HG02973 (cell line): ENCODE data around the gene NDUFS7.
"Not testable (repeated sequence)": the region's sequence is repeated elsewhere in the genome, so short reads cannot be mapped to it uniquely, and the experiment has no call there.

Experiments used
- ATAC-seq: cut with Tn5 transposase; IDR thresholded peaks from one replicate; pipeline ENCODE4 v1.9.1; 2021; ENCODE audit warnings: moderate library complexity; ENCODE audit not compliant: unreplicated experiment

NDUFS7 gene

GRCh38 chr19:1431759-1432506 lies 48.2 kb downstream of the NDUFS7 start:
- ATAC-seq = no peak

GRCh38 chr19:1432507-1432887 lies 48.8 kb downstream of the NDUFS7 start:
- no peak for ATAC-seq

DNA sequence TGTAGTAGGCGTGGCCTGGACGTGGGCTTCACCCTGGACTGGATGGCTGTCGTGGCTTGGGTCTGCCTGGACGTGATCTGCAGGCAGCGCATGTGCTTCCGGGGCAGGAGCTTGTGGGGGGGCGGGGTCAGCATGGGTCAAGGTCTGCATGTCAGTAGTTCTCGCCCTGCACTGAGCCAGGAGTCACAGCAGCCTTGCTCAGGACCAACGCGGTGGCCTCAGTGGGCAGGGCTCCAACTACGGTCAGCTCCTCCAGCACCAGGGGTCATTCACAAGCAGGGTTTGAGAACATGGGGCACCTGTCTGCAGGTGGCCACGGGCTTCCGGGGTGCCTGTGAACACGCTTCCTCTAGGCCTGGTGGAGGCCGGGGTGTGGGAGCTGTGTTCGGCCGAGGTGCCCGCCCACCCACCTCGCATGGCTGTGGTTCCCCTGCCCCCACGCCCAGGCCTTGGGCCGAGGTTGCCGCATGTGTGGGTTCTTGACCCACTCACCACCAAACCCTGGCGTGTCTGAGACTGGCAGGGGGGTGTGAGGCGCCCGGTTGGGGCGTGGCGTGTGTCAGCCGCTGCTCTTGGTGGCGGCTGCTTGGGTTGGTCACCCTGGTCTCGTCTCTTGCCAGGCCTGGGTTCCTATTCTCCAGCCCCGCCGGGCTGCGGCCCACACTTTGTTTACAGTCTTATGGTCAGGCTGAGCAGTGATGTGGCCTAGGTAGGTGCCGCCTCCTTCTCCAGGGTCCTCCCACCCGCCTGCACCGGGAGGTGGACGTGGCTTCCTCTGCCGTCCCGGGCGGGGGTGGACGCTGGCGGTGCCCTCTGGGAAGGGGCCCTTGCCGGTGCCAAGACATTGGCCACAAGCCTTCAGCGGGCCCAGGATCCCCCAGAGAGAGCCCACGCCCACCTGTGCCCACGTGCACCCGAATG lies 49.7 kb downstream of the NDUFS7 start:
- no peak for ATAC-seq

GRCh38 chr19:1434040-1434366 lies 50.3 kb downstream of the NDUFS7 start:
- ATAC-seq = no peak

DNA sequence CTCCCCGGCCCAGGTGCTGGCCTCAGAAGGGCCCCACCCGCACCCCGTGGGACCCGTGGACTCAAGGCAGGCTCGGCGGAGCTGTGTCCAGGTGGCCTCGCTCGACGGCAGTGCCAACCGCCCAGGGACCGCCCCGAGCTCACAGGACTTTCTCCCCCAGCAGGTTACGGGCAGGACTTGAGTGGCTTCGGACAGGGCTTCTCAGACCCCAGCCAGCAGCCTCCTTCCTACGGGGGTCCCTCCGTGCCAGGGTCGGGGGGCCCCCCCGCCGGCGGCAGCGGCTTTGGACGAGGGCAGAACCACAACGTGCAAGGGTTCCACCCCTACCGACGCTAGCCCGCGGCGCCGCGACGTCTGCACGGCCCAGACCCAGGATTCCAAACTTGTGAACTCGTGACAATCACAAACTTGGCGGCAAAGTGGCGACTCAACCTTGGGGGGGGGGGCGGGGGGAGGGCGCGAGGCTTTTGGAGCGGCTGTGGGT lies 50.9 kb downstream of the NDUFS7 start:
- ATAC-seq = no peak

GRCh38 chr19:1435378-1435989 lies 51.8 kb downstream of the NDUFS7 start:
- no peak for ATAC-seq

DNA sequence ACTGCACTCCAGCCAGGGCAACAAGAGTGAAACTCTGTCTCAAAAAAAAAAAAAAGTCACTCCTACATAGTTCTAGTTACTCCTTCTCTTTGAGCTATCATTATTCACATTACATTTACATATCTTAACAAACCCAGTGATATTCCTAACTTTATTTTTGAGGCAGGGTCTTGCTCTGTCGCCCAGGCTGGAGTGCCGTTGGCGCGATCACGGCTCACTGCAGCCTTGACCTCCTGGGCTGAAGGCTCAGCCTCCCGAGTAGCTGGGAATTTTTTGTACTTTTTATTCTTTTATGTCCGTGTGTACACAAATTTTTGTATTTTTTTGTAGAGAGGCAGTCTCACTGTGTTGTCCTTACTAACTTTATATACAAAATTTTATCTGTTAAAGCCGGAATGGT lies 53.9 kb downstream of the NDUFS7 start:
- ATAC-seq = no peak

DNA sequence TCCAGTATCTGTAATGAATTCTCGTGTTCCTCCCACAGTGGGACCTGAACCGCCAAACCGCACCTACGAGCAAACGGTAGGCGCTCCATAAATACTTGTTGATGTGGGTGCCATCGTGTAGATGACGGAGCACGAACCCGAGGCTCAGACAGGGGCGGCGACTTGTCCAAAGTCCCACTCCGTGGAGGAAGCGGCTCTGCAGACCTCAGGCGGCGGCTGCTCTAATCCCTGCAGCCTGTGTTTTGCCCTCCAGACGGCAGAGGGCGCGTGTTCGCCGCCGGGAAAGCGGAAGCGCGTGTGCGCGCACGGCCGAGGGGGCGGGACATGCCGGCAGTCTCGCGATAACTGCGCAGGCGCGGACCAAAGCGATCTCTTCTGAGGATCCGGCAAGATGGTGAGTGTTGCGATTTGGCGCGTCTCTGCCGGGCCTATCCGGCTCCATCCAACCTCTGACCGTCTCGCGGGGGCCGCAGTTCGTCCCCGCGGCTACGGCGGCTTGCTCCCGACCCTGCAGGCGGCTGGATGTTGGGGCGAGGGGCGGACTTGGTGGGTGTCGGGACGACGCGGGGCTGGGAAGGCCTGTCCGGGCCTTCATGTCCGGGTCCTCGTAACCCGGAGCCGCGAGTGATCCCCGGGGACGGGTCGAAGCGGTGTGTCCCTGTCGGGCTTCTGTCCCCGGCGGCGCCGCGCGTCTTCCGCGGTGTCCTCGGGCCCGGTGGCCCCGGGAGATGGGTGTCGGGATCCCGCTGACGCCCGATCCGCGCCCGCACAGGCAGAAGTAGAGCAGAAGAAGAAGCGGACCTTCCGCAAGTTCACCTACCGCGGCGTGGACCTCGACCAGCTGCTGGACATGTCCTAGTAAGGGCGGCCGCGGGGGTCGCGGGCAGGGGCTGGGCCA lies 54.6 kb downstream of the NDUFS7 start, which contains the start of gene RPS15:
Gene RPS15, plus strand, starts transcription at position 362 of the 898 bp plus-strand sequence. Its CDS starts 30 bp downstream, at position 392.
- peak; percentile 72 for ATAC-seq

DNA sequence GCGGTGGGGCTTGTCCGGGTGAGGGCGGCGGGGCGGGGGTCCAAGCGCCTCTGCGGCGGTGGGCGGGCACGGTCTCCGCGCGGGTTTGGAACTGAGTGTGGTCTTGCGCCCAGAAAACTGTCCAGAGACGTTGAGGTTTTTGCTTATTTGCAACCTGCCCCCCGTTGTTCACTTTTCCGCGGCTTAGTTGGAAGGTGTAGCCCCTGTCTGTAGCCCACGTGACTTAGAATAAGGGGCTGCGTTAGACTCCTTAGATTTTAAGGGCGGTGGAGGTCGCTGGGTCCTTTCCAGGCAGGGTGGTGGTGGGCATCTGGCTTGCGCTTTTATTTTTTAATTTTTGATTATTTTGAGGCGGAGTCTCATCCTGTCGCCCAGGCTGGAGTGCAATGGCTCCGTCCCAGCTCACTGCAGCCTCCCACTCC lies 55.2 kb downstream of the NDUFS7 start:
- no peak for ATAC-seq

DNA sequence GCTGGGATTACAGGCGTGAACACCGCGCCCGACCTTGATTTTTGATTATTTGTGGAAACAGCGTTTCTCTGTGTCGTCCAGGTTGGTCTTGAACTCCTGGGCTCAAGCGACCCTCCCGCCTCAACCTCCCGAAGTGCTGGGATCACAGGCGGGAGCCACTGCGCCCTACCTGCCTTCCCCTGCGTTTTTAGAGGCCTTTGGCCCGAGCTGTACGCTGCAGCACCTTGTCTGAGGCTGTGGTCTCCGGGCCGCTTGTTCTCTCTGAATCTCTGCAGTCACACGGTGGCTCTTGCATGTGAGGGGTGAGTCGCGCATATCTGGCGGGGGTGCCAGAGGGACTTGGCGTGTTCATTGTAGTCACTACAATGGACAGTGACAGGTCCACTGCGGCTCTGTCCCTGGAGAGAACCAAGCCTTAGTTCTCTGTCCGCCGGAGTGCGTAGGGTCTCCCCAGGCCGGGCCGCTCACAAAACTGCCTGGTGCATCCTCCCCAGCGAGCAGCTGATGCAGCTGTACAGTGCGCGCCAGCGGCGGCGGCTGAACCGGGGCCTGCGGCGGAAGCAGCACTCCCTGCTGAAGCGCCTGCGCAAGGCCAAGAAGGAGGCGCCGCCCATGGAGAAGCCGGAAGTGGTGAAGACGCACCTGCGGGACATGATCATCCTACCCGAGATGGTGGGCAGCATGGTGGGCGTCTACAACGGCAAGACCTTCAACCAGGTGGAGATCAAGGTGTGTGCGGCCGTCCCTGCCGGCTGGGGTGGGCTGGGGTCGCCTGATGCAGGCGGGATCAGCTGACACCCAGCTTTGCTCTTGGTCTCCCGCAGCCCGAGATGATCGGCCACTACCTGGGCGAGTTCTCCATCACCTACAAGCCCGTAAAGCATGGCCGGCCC lies 56.1 kb downstream of the NDUFS7 start:
- not testable (repeated sequence) for ATAC-seq

DNA sequence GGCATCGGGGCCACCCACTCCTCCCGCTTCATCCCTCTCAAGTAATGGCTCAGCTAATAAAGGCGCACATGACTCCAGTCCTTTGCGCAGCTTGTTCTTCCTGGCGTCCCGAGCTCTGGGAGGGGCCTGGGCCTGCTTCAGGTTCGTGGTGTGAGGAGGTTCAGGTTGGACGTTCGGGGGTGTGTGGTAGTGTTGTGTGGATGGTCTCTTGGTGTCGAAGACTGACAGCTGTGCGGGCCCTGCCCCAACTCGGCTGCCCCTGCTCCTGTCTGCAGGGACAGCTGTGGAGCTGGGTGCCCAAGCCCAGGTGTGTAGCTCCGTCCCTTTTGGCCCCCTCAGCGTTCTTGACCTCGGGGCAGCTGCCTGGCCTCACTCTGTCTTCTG lies 56.7 kb downstream of the NDUFS7 start:
- no peak for ATAC-seq

GRCh38 chr19:1441022-1441426 lies 57.3 kb downstream of the NDUFS7 start:
- no peak for ATAC-seq

DNA sequence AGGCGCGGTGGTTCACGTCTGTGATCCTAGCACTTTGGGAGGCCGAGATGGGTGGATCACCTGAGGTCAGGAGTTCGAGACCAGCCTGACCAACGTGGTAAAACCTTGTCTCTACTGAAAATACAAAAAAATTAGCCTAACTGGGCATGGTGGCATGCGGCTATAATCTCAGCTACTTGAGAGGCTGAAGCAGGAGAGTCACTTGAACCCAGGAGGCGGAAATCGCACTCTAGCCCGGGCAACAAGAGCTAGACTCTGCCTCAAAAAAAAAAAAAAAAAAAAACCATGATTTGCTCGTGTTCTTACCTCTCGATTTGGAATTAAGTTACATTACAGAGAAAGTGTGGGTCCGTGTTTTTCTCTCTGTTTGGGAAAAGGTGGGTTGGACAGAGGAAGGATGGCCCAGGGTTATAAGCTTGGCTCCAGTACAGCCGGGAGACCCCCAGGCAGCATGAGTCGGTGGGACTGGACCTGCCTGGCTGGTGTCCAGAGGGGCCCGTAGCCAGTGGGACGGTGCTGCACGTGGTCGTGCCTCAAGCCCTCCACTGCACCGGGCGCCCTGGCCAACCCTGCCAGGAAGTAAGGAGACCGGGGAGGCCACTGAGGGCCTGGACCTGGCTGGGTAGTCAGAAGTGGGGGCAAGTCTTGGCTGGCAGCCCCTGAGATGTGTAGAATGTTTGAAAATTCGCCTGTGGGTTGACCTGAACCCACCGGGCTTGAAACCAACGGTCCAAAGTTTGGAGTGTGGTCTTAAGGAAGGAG lies 58.2 kb downstream of the NDUFS7 start:
- no peak for ATAC-seq
